ENCODE measurements around the gene TYW1B. TPM values are rescaled to one million over a fixed set of nuclear protein-coding genes. Genes with fewer than 3 reads are reported as not detected.
"Not testable (repeated sequence)": the region's sequence is repeated elsewhere in the genome, so short reads cannot be mapped to it uniquely, and the experiment has no call there.

TYW1B gene
- total RNA-seq, 3 donors from 2014 or later, result 3.0 to 10.2 (median 7.2) TPM

DNA sequence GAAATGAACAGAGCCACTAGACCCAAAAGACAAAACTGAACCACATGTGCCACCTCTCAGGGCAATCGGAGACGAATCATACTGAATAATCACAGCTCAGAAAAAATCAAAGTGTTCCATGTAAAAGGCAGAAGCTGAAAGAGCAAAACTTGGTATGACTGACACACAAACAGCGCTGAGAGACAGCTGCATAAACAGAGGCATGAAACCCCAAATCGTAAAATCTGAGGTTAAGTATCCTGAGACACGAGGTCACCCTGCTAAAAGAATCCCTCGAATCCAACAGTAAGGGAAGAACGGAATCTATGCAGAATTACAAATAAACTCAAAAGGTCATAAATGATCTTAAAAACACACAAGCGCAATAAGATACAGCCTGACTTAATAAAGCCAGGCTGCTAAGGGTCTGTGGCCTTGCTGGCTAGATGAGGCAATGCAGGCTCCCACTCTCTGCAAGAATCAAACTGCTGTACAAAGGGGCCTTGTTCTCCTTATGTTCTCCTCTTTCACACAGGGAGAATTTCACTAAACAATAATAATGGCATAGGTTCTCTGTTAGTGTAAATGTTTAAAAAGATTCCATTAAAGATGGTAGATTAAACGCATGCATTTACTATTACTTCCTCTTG is 247.7 kb downstream of the TYW1B start:
- H3K27ac ChIP-seq; intact Hi-C loops (cut with DNase I; ENCODE audit: low total_unique reads); H3K4me1 ChIP-seq; H3K27me3 ChIP-seq; DNase-seq (ENCODE audit: low spot score in 2 of 2); H3K36me3 ChIP-seq; H3K4me3 ChIP-seq; H3K9me3 ChIP-seq: not testable (repeated sequence)

DNA sequence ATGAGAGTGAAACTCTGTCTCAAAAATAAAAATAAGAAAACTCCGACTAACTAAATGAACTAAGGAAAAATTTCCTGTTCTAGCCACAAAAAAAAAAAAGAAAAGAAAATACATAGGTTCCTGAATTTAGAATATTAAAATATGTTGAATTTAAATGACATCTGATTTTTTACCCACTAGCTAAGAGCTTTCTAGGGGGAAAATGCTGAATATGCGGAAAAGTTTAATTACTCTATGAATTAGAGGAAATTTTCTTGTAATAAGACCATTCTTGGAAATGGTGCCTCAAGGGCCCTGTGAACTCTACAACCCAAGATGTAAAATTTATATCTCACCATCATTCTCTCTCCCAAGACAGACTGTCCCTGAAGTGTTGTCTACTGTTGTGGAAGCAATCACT is 250.9 kb downstream of the TYW1B start:
- no peaks in the 10 kb centered on the region for H3K4me1 ChIP-seq
- no peak for DNase-seq (ENCODE audit: low spot score in 2 of 2)

DNA sequence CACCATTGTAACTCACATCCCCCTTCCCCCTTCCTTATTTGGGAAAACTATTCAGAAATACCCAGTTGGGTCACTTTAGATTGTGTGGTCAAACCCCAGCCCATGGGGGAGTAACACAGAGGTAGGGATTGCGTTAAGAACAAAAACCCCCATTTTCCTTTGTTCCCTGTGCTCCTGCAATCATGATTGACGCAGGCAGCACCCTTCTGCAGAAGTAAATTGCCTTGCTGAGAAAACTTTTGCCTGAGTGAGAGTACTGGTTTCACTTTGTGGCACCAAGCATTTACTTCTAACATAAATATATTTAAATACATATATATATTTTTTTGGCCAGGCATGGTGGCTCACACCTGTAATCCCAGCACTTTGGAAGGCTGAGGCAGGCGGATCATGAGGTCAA is 266.0 kb downstream of the TYW1B start:
- H3K27ac ChIP-seq; intact Hi-C loops (cut with DNase I; ENCODE audit: low total_unique reads); H3K4me3 ChIP-seq; H3K36me3 ChIP-seq; H3K27me3 ChIP-seq; DNase-seq (ENCODE audit: low spot score in 2 of 2); H3K4me1 ChIP-seq: not testable (repeated sequence)
- peaks cover 19 to 20% of the 10 kb centered on the region in 2 donors for H3K9me3 ChIP-seq

More for the DNA sequence above, 250.9 kb downstream of the TYW1B start:
- no peaks in the 10 kb centered on the region for H3K36me3 ChIP-seq
- intact Hi-C loops (cut with DNase I; ENCODE audit: low total_unique reads), result no loop called here
- H3K27me3 ChIP-seq, result no peaks in the 10 kb centered on the region
- TF ChIP-seq, protein P1, sequence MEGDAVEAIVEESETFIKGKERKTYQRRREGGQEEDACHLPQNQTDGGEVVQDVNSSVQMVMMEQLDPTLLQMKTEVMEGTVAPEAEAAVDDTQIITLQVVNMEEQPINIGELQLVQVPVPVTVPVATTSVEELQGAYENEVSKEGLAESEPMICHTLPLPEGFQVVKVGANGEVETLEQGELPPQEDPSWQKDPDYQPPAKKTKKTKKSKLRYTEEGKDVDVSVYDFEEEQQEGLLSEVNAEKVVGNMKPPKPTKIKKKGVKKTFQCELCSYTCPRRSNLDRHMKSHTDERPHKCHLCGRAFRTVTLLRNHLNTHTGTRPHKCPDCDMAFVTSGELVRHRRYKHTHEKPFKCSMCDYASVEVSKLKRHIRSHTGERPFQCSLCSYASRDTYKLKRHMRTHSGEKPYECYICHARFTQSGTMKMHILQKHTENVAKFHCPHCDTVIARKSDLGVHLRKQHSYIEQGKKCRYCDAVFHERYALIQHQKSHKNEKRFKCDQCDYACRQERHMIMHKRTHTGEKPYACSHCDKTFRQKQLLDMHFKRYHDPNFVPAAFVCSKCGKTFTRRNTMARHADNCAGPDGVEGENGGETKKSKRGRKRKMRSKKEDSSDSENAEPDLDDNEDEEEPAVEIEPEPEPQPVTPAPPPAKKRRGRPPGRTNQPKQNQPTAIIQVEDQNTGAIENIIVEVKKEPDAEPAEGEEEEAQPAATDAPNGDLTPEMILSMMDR (IDR thresholded peaks at IDR 0.05), result no peak
- TF ChIP-seq POLR2A (IDR thresholded peaks at IDR 0.05) (no peak), POLR2AphosphoS5 (IDR thresholded peaks at IDR 0.05) (no peak)
- no peaks in the 10 kb centered on the region for H3K9me3 ChIP-seq
- no peak overlapping the region for H3K4me3 ChIP-seq
- no peak overlapping the region for H3K27ac ChIP-seq

DNA sequence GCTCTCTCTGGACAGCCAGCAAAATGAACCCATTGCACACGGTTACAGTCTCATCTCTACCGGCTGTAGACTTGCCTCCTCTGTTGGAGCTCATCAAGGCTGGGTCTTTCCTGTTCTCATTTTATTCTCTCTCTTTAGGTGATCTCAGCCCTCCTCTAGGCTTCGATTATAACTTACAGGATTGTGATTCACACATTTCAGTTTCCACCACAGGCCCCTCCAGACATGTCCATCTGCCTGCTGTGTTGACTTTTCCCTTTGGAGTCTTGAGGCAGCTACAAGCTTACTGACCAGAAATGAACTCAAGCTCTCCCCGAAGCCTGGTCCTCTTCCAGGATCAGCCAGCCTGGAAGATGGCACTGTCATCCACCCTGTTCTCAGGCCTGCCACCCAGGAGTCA is 268.5 kb downstream of the TYW1B start:
- H3K4me3 ChIP-seq; H3K27ac ChIP-seq; H3K36me3 ChIP-seq; DNase-seq (ENCODE audit: low spot score in 2 of 2); H3K27me3 ChIP-seq; H3K4me1 ChIP-seq; intact Hi-C loops (cut with DNase I; ENCODE audit: low total_unique reads): not testable (repeated sequence)
- peaks cover 19 to 20% of the 10 kb centered on the region in 2 donors for H3K9me3 ChIP-seq

DNA sequence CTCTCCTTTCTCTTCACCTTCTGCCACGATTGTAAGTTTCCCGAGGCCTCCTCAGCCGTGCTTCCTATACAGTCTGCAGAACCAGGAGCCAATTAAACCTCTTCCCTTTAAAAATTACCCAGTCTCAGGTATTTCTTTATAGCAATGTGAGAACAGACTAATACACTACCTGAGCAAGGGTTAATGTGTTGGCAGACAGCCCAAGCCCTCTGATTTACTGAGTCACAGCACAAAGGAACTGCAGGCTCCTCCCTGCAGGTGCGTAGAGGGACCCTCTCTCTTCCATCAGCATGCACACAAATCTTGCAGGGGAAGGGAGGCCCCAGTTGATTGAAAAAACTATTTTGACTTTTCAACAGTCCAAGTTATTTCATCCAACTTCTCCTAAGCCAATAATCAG is 271.3 kb downstream of the TYW1B start:
- H3K4me3 ChIP-seq; DNase-seq (ENCODE audit: low spot score in 2 of 2); H3K27me3 ChIP-seq; intact Hi-C loops (cut with DNase I; ENCODE audit: low total_unique reads); H3K9me3 ChIP-seq; H3K36me3 ChIP-seq; H3K4me1 ChIP-seq; H3K27ac ChIP-seq: not testable (repeated sequence)

DNA sequence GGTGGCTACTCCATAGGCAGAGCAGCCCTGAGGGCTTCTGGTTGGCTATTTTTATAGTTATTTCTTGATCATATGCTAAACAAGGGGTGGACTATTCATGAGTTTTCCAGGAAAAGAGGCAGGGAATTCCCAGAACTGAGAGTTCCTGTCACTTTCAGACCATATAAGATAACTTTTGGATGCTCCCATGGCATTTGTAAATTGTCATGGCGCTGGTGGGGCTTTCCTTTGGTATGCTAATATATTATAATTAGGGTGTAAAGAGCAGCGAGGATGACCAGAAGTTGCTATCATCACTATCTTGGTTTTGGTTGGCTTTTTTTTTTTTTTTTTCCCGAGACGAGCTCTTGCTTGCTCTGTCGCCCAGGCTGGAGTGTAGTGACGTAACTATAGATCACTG is 272.8 kb downstream of the TYW1B start:
- H3K4me1 ChIP-seq; H3K9me3 ChIP-seq; H3K36me3 ChIP-seq; H3K27me3 ChIP-seq; H3K27ac ChIP-seq; intact Hi-C loops (cut with DNase I; ENCODE audit: low total_unique reads); H3K4me3 ChIP-seq; DNase-seq (ENCODE audit: low spot score in 2 of 2): not testable (repeated sequence)

DNA sequence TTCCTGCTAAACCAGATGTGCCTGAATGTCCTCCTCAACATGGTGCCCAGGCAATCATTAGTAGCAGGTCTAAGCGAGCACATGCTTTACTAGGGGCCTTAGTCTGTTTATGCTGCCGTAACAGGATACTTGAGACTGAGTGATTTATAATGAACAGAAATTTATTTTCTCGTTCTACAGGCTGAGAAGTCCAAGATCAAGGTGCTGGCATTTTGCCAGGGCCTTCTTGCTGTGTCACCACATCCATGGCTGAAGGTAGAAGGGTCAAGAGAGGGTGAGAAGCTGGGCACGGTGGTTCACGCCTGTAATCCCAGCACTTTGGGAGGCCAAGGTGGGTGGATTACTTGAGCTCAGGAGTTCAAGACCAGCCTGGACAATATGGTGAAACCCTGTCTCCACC is 273.6 kb downstream of the TYW1B start:
- DNase-seq (ENCODE audit: low spot score in 2 of 2); H3K36me3 ChIP-seq; H3K27ac ChIP-seq; H3K4me1 ChIP-seq; H3K27me3 ChIP-seq; H3K4me3 ChIP-seq; intact Hi-C loops (cut with DNase I; ENCODE audit: low total_unique reads); H3K9me3 ChIP-seq: not testable (repeated sequence)

DNA sequence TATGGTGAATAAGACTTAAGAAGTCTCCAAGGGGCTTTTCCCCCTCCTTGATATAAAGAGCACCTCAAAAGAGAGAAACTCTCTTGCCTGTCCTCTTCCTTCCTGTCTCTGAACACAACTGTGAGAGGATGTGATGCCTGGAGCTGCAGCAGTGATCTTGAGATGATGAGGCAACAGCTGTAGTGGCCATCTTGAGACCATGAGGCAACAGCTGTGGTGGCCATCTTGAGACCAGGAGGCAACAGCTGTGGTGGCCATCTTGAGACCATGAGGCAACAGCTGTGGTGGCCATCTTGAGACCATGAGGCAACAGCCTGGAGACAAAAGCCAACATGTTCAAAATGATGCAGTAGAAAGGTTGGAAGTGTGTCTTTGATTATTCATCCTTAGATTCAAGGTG is 277.5 kb downstream of the TYW1B start:
- intact Hi-C loops (cut with DNase I; ENCODE audit: low total_unique reads); H3K4me3 ChIP-seq; DNase-seq (ENCODE audit: low spot score in 2 of 2): not testable (repeated sequence)

DNA sequence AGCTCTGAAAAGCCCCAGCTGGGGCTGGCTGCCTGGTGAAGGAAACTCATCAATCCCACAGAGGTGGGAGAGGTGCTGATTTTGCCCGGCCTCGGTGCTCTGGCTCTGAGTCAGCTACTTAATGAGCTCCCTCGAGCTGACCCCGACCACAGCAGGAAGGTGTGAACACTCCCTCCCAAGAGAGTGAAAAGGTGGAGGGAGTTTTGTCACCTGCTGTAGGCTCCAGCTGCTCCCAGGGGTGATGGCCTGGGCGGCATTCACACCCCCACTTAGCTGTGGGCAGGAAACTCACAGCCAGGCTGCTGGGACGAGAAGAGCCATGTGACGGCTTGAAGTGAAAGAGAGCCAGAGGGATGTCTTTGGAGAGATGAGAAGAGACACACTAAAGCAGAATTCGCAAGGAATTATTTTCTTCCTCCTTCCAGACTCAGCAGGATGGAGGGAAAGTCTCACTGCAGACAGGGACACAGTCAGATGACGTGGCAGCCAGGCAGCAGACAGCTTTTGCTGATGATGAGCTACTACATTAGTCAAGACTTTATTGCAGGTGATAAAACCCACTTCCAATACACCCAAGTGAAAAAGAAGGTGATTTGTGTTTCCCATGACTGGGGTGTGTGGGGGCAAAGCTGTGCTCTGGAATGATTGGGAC is 281.3 kb downstream of the TYW1B start:
- DNase-seq (ENCODE audit: low spot score in 2 of 2); H3K36me3 ChIP-seq: not testable (repeated sequence)

More for the DNA sequence above, 277.5 kb downstream of the TYW1B start:
- H3K27me3 ChIP-seq, H3K27ac ChIP-seq, H3K9me3 ChIP-seq, H3K36me3 ChIP-seq, H3K4me1 ChIP-seq: not testable (repeated sequence)

DNA sequence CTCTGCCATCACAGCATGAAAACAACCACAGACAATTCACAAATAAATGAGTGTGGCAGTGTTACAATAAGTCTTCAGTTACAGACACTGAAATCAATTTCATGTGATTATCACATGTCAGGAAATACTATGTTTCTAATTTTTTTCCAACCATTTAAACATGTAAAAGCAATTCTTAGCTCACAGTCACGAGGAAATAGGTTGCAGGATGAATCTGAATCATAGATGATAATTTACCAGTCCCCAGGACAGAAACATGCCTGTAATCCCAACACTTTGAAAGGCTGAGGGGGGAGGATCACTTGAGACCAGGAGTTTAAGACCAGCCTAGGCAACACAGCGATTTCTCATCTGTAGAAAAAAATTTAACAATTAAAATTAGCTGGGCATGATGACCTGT is 283.5 kb downstream of the TYW1B start:
- DNase-seq (ENCODE audit: low spot score in 2 of 2); H3K4me1 ChIP-seq; H3K27ac ChIP-seq; H3K27me3 ChIP-seq; H3K9me3 ChIP-seq; intact Hi-C loops (cut with DNase I; ENCODE audit: low total_unique reads); H3K36me3 ChIP-seq; H3K4me3 ChIP-seq: not testable (repeated sequence)

More for the DNA sequence above, 281.3 kb downstream of the TYW1B start:
- H3K9me3 ChIP-seq, H3K4me3 ChIP-seq, H3K27ac ChIP-seq, H3K27me3 ChIP-seq, H3K4me1 ChIP-seq: not testable (repeated sequence)
- intact Hi-C loops (cut with DNase I; ENCODE audit: low total_unique reads), result loop anchor here (5.0 kb wide), 1 partner anchor 434 kb away; no protein-coding TSS in a partner anchor

Measured in breast epithelium (tissue), 4 donors.